Measurements from ENCODE around the gene TMEM38A.

DNA sequence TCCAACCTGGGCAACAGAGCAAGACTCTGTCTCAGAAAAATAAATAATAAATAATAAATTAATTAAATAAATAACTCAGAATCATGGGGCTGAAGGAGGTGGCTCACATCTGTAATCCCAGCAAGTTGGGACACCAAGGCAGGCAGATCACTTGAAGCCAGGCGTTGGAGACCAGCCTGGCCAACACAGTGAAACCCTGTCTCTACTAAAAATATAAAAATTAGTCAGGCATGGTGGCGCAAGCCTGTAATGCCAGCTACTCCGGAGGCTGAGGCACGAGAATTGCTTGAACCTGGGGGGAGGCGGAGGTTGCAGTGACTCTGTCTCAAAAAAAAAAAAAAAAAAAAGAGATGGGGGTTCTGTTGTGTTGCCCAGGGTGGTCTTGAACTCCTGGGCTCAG lies 7.2 kb downstream of the TMEM38A start:
- TF ChIP-seq, protein P1, sequence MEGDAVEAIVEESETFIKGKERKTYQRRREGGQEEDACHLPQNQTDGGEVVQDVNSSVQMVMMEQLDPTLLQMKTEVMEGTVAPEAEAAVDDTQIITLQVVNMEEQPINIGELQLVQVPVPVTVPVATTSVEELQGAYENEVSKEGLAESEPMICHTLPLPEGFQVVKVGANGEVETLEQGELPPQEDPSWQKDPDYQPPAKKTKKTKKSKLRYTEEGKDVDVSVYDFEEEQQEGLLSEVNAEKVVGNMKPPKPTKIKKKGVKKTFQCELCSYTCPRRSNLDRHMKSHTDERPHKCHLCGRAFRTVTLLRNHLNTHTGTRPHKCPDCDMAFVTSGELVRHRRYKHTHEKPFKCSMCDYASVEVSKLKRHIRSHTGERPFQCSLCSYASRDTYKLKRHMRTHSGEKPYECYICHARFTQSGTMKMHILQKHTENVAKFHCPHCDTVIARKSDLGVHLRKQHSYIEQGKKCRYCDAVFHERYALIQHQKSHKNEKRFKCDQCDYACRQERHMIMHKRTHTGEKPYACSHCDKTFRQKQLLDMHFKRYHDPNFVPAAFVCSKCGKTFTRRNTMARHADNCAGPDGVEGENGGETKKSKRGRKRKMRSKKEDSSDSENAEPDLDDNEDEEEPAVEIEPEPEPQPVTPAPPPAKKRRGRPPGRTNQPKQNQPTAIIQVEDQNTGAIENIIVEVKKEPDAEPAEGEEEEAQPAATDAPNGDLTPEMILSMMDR (IDR thresholded peaks at IDR 0.05), result no peak
- no peak for TF ChIP-seq POLR2A (IDR thresholded peaks at IDR 0.05)

Data from testis (tissue), 2 donors.